Nephron (organoid): ENCODE data around the gene TMEM26.
"Not testable (repeated sequence)": the region's sequence is repeated elsewhere in the genome, so short reads cannot be mapped to it uniquely, and the experiment has no call there.

Source experiments
- H3K27ac Mint-ChIP-seq, 3 experiments: 2 replicates each; pipeline ENCODE4 v1.8.0; 2020; ENCODE audit warnings: mixed read lengths in 3 of 3, mild to moderate bottlenecking in 2 of 3, moderate library complexity in 1 of 3
- H3K27me3 Mint-ChIP-seq: 2 replicates; pipeline ENCODE4 v1.8.0; 2021; ENCODE audit warnings: low read depth, mild to moderate bottlenecking, moderate library complexity, mixed read lengths
- H3K36me3 Mint-ChIP-seq: 2 replicates; pipeline ENCODE4 v1.8.0; 2020; ENCODE audit warnings: low read depth, mixed read lengths
- H3K4me1 Mint-ChIP-seq: 2 replicates; pipeline ENCODE4 v1.8.0; 2020; ENCODE audit warnings: mixed read lengths
- H3K4me3 Mint-ChIP-seq, 3 experiments: 2 replicates each; pipeline ENCODE4 v1.8.0; 2020; ENCODE audit warnings: mild to moderate bottlenecking in 3 of 3, mixed read lengths in 3 of 3, moderate library complexity in 2 of 3
- H3K9me3 Mint-ChIP-seq: 2 replicates; pipeline ENCODE4 v1.8.0; 2020; ENCODE audit warnings: mixed read lengths
- CTCF ChIP-seq, 3 experiments: fragments of 200-600 bp; sonication (generic); IDR thresholded peaks; one replicate each; pipeline ENCODE4 v1.5.0; 2021; ENCODE audit warnings: antibody characterized with exemption in 3 of 3; ENCODE audit not compliant: unreplicated experiment in 3 of 3

TMEM26 gene

GRCh38 chr10:61397175-61397986, 55.8 kb downstream of the TMEM26 start:
- no peaks in the 10 kb centered on the region for H3K27me3 Mint-ChIP-seq
- TF ChIP-seq CTCF (IDR thresholded peaks at IDR 0.05; ENCODE audit: unreplicated experiment in 3 of 3), result no peak
- no peaks in the 10 kb centered on the region for H3K9me3 Mint-ChIP-seq
- peaks cover 24% of the 10 kb centered on the region for H3K4me1 Mint-ChIP-seq
- H3K27ac Mint-ChIP-seq, result peak overlapping the region; percentile 87 to 93 (median 92)
- no peaks in the 10 kb centered on the region for H3K36me3 Mint-ChIP-seq
- peak overlapping the region in 2 of 3 experiments; percentile 33 to 48 for H3K4me3 Mint-ChIP-seq

GRCh38 chr10:61391281-61391680, 61.9 kb downstream of the TMEM26 start:
- Mint-ChIP-seq H3K9me3 (no peaks in the 10 kb centered on the region), H3K4me1 (peaks cover 5% of the 10 kb centered on the region), H3K4me3 (no peak overlapping the region), H3K36me3 (no peaks in the 10 kb centered on the region), H3K27ac (no peak overlapping the region), H3K27me3 (no peaks in the 10 kb centered on the region)
- no peak for TF ChIP-seq CTCF (IDR thresholded peaks at IDR 0.05; ENCODE audit: unreplicated experiment in 3 of 3)

GRCh38 chr10:61390851-61391250, 62.3 kb downstream of the TMEM26 start:
- TF ChIP-seq CTCF (IDR thresholded peaks at IDR 0.05; ENCODE audit: unreplicated experiment in 3 of 3), result no peak
- Mint-ChIP-seq H3K4me1 (peaks cover 5% of the 10 kb centered on the region), H3K36me3 (no peaks in the 10 kb centered on the region), H3K4me3 (no peak overlapping the region), H3K9me3 (no peaks in the 10 kb centered on the region), H3K27me3 (no peaks in the 10 kb centered on the region), H3K27ac (no peak overlapping the region)

DNA sequence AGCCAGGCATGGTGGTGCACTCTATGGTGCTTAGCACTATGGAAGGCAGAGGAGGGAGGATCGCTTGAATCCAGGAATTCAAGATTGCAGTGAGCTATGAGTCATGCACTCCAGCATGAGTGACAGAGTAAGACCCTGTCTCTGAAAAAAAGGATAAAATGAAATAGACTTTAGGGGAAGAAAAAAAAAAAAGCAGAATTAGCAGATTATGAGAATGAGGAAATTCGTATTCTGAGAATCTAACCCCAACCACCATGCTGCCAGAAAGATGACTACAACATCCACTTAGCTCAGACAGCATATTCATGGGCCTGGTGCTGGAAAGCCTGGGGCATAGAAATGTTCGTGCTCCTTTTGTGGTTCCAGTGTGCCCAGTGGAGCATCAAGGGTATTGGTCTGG, 63.3 kb downstream of the TMEM26 start:
- Mint-ChIP-seq H3K4me3 (no peak overlapping the region), H3K36me3 (no peaks in the 10 kb centered on the region), H3K9me3 (no peaks in the 10 kb centered on the region), H3K4me1 (no peaks in the 10 kb centered on the region), H3K27ac (no peak overlapping the region), H3K27me3 (no peaks in the 10 kb centered on the region)
- no peak for TF ChIP-seq CTCF (IDR thresholded peaks at IDR 0.05; ENCODE audit: unreplicated experiment in 3 of 3)

GRCh38 chr10:61388986-61389385, 64.2 kb downstream of the TMEM26 start:
- H3K4me1 Mint-ChIP-seq, H3K36me3 Mint-ChIP-seq, H3K9me3 Mint-ChIP-seq, H3K27me3 Mint-ChIP-seq, H3K4me3 Mint-ChIP-seq, H3K27ac Mint-ChIP-seq: not testable (repeated sequence)

DNA sequence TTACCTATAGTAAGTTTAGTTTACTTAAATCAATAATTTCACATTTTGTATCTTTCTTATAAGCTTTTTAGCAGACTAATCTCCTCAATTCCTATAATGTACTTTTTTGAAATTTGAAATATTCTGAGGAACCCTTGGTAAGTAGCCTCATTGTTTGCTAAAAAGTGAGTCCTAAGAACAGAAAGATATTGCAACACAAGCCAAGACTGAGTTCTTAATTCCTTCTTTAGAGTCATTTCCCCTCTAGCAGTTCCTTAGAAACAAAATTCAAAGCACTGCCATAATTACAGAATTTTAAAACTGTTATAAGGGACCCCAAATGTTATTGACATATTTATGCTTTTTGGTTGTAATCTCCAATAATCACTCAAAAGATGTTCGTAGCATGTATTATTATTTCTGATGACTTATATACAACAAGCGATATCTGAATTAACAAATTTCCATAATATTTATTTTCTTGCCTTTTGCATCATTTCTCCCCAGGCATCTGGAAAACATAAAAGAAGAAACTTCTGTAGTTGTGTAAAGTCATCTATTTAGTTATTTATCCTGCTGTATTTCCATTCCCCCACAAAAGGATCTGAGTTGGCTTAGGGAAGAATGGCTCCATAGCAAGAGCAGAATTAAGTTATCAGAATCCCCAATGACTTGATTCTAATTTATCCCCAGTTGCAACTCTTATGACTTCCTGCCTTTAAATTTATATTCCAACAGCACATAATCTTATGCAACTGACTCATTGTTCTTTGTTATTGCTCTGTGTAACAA, 67.8 kb downstream of the TMEM26 start:
- Mint-ChIP-seq H3K9me3 (peaks cover 9% of the 10 kb centered on the region), H3K27me3 (no peaks in the 10 kb centered on the region), H3K27ac (no peak overlapping the region), H3K36me3 (no peaks in the 10 kb centered on the region), H3K4me1 (no peaks in the 10 kb centered on the region), H3K4me3 (no peak overlapping the region)
- TF ChIP-seq CTCF (IDR thresholded peaks at IDR 0.05; ENCODE audit: unreplicated experiment in 3 of 3), result no peak

DNA sequence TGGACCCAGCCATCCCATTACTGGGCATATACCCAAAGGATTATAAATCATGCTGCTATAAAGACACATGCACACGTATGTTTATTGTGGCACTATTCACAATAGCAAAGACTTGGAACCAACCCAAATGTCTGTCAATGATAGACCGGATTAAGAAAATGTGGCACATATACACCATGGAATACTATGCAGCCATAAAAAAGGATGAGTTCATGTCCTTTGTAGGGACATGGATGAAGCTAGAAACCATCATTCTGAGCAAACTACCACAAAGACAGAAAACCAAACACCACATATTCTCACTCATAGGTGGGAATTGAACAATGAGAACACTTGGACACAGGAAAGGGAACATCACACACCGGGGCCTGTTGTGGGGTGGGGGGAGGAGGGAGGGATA, 72.0 kb downstream of the TMEM26 start:
- H3K36me3 Mint-ChIP-seq, H3K4me1 Mint-ChIP-seq, H3K4me3 Mint-ChIP-seq, H3K27me3 Mint-ChIP-seq, H3K27ac Mint-ChIP-seq: not testable (repeated sequence)
- peaks cover 27% of the 10 kb centered on the region for H3K9me3 Mint-ChIP-seq
